Activated naive CD4-positive, alpha-beta T cell treated with Interleukin-2 at 50 U/mL for 16 hours (primary cell): Measurements from ENCODE around the gene UBR4.
A peak's percentile ranks its signal among the peaks of the same experiment; 100 is the strongest.

Experiments used
- DNase-seq: peaks from one replicate; pipeline ENCODE4 v3.0.0-alpha.2; 2020

The UBR4 gene

GRCh38 chr1:19133360-19133759 lies 76.7 kb downstream of the UBR4 start:
- no peak for DNase-seq

DNA sequence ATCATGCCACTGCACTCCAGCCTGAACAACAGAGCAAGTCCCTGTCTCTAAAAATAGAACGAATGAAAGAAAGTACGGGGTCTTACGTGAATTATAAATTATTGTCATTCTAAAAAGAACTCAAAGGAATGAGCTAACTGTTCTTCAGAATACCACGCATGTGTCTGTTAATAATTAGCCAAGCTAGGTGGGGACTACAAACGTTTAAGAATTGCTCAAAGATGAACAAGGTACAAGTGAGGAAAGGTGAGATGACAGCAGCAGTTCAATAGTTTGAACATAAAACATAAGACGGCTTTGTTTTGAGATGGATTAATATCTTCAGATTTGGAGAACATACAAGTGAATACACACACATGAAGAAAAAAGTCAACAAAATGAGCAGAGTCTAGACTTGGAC lies 79.6 kb downstream of the UBR4 start:
- no peak for DNase-seq

DNA sequence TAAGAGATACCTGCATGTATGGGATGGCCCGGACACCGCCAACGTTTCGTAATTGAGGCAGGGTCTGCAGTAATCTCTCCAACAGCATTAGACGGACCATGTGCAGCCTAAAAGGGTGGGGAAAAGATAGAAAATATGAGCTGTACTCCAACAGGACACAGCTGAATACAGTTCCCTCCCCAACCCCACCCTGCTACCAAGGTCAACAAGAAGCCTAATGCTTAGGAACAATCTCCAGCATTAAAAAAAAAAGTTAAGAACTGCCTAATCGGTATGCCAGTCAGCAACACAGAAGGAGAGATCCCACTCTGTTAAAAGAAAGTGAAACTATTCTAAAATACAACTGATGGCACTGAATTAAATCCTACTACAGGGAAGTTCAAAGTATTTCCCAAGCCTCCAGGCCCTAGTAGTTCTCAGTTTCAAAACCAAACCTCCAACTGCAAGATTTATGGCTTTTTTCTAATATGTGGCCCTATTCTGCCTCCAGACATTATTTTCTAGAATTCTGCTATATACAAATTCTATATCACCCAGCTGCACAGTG lies 81.0 kb downstream of the UBR4 start:
- DNase-seq: no peak

DNA sequence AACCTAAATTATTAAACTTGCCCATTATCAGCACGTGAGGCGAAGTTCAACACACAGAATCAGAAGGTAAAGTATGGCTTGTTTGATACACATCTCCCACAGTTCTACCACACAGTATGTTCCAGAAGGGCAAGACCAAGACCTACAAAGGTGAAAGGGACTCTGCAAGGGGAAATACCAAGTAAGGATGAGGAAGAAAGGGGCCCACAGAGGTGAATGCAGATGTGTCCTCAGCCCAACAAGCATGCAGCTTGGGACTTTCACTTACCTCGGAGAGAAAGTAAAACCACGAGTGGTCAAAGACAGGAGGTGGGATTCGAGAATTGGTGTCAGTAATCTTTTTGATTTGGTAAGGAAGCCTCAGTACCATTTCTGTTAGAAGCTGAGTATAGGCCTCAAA lies 85.8 kb downstream of the UBR4 start:
- no peak for DNase-seq

DNA sequence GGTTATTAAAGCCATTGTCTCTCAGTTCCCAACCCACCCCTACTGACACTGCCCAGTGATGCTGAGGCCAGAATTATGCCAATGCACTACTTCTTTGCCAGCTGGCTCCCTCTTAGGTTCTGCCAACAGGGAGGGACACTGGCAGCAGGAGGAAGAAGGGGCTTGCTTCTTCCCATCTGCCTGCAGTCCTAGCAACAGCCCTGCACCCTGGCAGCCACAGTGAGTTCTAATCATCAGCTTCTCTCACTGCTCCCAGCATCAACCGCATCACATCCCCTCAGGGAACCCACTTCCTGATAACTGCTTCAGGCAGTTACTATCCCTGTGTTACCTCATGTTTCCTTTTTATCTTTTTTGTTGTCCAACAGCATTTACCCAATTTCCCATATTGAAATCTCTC lies 86.2 kb downstream of the UBR4 start:
- DNase-seq: peak; percentile 6

DNA sequence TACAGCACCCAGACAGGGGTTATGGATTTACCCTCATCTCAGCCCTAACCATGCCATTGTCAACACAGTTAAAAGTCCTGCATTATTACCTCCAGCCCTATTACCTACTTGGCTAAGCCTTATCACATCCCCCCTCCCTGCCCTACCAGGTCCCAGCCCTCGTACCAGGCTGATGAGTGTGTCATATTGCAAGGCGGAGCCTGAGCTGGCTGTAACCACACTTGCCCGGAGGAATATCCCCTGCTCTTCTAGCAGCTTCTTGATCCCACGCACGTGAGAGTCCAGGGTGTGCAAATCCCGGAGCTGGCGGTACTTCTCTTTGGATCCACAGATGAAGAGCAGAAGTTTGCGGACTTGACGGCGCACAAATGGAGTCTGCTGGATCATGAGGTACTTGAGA lies 87.4 kb downstream of the UBR4 start:
- no peak for DNase-seq

- no peak for DNase-seq
Measured at GRCh38 chr1:19121192-19121591, 88.9 kb downstream of the UBR4 start.

GRCh38 chr1:19120070-19120469 lies 90.0 kb downstream of the UBR4 start:
- no peak for DNase-seq

GRCh38 chr1:19115082-19115808 lies 94.8 kb downstream of the UBR4 start:
- DNase-seq: no peak

DNA sequence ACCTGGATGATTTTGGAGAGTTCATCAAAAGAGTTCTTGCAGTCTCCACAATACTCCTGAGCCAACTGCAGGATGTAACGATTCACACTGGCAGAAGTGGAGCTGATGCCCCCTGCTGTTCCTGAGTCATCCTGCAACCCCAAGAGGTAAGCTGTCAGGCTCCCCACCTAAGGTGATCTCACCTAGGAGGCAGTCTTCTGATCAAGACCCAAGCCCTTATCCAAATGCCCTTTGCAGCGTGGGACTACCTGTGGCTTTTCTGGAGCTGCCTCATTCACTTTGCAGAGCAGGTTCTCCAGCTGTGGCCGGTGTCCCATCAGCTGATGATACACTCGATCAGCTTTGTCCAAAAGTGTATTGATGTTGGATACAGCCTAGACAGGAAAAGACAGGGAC lies 96.4 kb downstream of the UBR4 start:
- DNase-seq: peak; percentile 20

DNA sequence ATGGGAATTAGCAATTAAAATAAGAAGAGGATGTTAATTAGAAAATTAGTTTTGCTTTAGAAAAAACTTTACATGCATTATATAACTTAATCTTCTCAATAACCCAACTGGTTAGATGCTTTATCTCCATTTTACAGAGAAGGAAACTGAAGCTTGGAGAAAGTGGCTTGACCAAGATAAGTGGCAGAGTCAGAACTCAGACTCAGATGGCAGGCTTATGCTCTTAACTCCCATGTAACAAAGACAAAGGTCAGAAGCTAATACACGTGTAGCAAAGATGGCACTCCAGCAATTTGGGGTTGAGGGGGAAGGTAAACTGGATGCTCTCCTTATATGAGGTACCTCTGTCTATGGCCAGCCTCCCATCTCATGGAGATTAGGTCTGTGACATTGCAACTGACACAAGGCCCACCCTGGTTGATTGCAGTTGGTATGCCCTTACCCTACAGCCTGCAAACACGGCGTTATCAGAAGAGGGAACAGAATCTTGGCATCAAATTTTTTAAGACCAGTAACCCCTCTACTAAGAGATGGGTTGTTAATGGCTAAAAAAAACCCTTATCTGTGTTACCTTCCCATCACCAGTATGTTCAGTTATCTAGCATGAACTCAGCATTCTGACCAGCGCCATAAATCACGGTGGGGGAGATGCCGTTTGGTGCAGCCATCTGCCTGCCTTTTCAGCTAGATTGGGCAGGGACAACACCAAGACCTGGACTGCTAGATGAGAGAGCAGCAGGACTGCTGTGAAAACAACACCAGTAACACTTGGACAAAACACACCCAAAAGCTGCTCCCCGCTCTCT lies 97.0 kb downstream of the UBR4 start:
- DNase-seq: no peak

- no peak for DNase-seq
Measured at GRCh38 chr1:19110257-19110927, 99.7 kb downstream of the UBR4 start.

DNA sequence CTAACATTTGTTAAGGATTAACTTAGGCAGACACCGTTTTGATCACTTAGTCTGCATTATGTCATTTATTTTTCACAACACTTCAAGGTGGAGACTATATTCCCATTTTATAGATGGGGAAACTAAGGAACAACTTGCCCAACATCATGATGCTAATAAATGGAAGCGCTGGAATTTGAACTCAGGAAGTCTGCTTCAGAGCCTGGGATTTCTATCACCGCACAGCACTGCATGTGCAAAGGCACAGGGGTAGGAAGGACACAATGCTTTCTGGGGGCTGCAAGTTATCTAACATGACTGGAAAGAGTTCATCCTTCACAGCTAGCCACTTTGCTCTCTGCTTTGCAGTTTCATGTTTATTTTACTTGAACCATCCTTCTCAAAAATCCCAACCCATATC lies 100.5 kb downstream of the UBR4 start:
- DNase-seq: no peak

- no peak for DNase-seq
Measured at GRCh38 chr1:19101244-19101643, 108.8 kb downstream of the UBR4 start.

GRCh38 chr1:19100028-19100427 lies 110.0 kb downstream of the UBR4 start:
- no peak for DNase-seq

DNA sequence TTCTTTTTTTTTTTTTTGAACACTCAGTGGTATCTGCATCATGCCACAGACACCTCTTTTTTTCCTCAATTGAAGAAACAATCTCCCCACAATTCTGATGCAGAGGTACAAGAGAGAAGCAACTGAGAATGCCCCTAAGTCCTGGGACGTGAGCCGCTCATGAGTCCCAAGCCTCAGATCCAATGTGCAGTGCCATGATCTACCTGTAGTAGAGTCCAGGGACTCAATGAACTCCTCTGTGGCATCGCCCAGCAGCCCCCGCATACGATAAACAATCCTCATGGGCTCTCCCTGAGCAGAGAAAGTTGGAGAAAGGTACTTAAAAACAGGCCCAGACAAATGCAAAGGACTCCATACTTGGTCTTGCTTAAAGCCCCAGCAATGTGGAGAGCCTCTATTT lies 113.1 kb downstream of the UBR4 start:
- DNase-seq: no peak

DNA sequence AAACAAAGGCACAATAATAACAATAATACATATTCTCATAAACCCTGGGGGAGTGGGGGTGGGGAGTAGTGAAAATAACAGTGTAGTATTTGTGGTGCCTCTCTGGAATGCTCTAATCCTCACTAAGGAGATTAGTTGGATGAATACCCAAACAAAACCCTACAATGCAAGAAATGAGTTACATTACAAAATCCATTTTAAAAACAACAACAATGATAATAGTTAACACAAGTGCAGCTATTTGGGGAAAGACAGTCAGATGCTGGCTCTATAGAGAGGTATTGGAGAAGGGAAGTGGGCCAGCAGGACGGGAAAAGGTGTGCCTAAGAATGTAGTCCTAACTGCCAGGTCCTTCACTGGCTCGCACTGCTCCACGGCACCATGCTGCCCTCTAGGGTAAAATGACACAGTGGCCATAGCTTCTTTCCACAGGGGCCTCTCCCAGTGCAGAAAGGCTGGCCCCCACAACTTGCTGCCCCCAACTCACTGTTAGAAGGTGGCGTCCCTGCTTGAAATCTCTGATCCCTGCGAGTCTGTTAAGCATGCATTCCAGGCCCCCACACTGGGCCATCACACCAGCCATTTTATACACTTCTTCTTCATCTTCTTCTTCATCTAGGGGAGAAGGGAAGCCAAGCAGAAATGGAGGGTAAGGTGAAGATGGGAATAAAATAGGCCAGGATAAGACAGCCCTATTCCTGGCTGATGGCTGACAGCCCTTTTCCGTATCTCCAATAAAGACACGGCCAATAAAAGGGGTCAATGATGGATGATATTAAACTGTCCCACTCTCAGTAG lies 113.8 kb downstream of the UBR4 start:
- DNase-seq: no peak

- no peak for DNase-seq
Measured at GRCh38 chr1:19091196-19091953, 118.7 kb downstream of the UBR4 start.

- no peak for DNase-seq
Measured at GRCh38 chr1:19089524-19089923, 120.5 kb downstream of the UBR4 start.

DNA sequence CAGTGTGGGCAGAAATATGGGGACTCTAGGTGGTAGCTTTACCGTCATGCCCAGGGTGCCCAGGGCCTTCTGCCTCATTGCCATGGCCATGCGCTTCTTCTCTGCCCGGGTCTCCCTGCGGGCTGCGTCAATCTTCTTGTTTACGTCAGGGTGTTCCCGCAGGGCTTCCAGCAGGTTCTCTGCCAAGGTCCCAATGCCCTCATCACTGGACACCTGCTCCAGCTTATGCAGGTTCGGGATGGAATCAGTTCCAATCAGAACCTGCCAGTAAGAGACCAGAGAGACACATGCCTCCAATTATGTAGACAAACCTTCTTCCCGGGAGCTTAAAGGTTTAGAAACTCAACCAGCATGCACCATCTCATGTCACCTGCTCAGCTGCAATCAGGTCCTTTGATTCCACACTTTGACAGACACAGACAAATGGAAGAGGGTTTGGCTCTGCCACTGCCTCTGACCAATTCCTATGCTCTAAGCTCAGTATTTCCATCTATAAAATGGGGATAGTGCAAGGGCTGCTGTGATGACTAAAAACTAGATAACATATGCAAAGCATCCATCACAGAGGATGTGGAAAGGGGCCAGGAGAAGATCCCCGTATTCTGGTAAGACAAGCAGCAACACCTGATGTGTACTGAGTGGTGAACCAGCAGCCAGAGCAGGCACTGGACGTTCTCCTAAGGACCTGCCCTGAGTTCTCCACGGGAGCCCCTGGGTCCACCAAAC lies 121.2 kb downstream of the UBR4 start:
- DNase-seq: no peak
